C4-2B (cell line): ENCODE data around the gene SERPINE1.
A peak's percentile ranks its signal among the peaks of the same experiment; 100 is the strongest.

Experiments
- CTCF ChIP-seq: fragments of 450-650 bp; conservative IDR thresholded peaks from 2 replicates; pipeline ENCODE4 v1.5.1; 2017; ENCODE audit warnings: mild to moderate bottlenecking
- ZFX ChIP-seq: fragments of 450-650 bp; IDR thresholded peaks from 2 replicates; pipeline ENCODE4 v1.6.1; 2017

- TF ChIP-seq CTCF (no peak), ZFX (peak; percentile 39; the same call in 1 of the 2 replicates)
Observed at GRCh38 chr7:101154693-101155102, 27.8 kb downstream of the SERPINE1 start.
